ENCODE results near the gene RRP36. TPM values are rescaled to one million over a fixed set of nuclear protein-coding genes. Genes with fewer than 3 reads are reported as not detected.

RRP36 gene
- total RNA-seq, 1 experiment from 2014 or later: 133 TPM

- no peaks in the 10 kb centered on the region for H3K9me3 ChIP-seq (ENCODE audit: low read length)
- TF ChIP-seq CTCF (conservative IDR thresholded peaks at IDR 0.05; ENCODE audit: low read depth, low read length): no peak
- TF ChIP-seq EZH2 (IDR thresholded peaks at IDR 0.05; ENCODE audit: low read length, unreplicated experiment): no peak
- TF ChIP-seq EZH2phosphoT487 (IDR thresholded peaks at IDR 0.05; ENCODE audit: borderline replicate concordance, low read length): no peak
- peaks cover 15% of the 10 kb centered on the region for H3K36me3 ChIP-seq (ENCODE audit: low read depth, low read length)
- no peak for DNase-seq
- no peak overlapping the region for H2AFZ ChIP-seq (ENCODE audit: low read length)
- POLR2A ChIA-PET (ENCODE audit: unreplicated experiment): no interaction called here
- no peaks in the 10 kb centered on the region for H3K9me2 ChIP-seq (replicated peaks; ENCODE audit: low read length)
- no peaks in the 10 kb centered on the region for H4K20me1 ChIP-seq (ENCODE audit: low read length)
- CTCF ChIA-PET: no interaction called here
- no peaks in the 10 kb centered on the region for H3K4me1 ChIP-seq (ENCODE audit: insufficient read depth, low read length)
- BruUV-seq (replicated peaks): no TSS peak
- H3K27ac ChIP-seq (ENCODE audit: low read length): no peak overlapping the region
- no peak overlapping the region for H3K4me2 ChIP-seq (ENCODE audit: low read length)
- no peak overlapping the region for H3K4me3 ChIP-seq (ENCODE audit: low read length)
- H3K27me3 ChIP-seq (ENCODE audit: low read length): no peaks in the 10 kb centered on the region
- no peaks in the 10 kb centered on the region for H3K79me2 ChIP-seq (ENCODE audit: low read length)
- no peak for ATAC-seq
- intact Hi-C loops (cut with micrococcal nuclease): loop anchor here (5.0 kb wide), 1 partner anchor 136 kb away; no protein-coding TSS in a partner anchor
- H3F3A ChIP-seq (ENCODE audit: low read length, unreplicated experiment): no peaks in the 10 kb centered on the region
- no peak overlapping the region for H3K9ac ChIP-seq (ENCODE audit: low read length)
Observed at GRCh38 chr6:43005844-43006243, 15.6 kb upstream of the RRP36 start.

- no peaks in the 10 kb centered on the region for H4K20me1 ChIP-seq (ENCODE audit: low read length)
- no peak for DNase-seq
- no peak overlapping the region for H3K27ac ChIP-seq (ENCODE audit: low read length)
- no peak overlapping the region for H2AFZ ChIP-seq (ENCODE audit: low read length)
- H3K27me3 ChIP-seq (ENCODE audit: low read length): no peaks in the 10 kb centered on the region
- no peaks in the 10 kb centered on the region for H3F3A ChIP-seq (ENCODE audit: low read length, unreplicated experiment)
- peaks cover 19% of the 10 kb centered on the region for H3K36me3 ChIP-seq (ENCODE audit: low read depth, low read length)
- CTCF ChIA-PET: no interaction called here
- intact Hi-C loops (cut with micrococcal nuclease): loop anchor here (5.0 kb wide), 1 partner anchor 136 kb away; no protein-coding TSS in a partner anchor
- H3K4me1 ChIP-seq (ENCODE audit: insufficient read depth, low read length): no peaks in the 10 kb centered on the region
- H3K9ac ChIP-seq (ENCODE audit: low read length): no peak overlapping the region
- no peak overlapping the region for H3K4me3 ChIP-seq (ENCODE audit: low read length)
- no peaks in the 10 kb centered on the region for H3K79me2 ChIP-seq (ENCODE audit: low read length)
- ATAC-seq: no peak
- no peak overlapping the region for H3K4me2 ChIP-seq (ENCODE audit: low read length)
- TF ChIP-seq CTCF (conservative IDR thresholded peaks at IDR 0.05; ENCODE audit: low read depth, low read length): no peak
- TF ChIP-seq EZH2phosphoT487 (IDR thresholded peaks at IDR 0.05; ENCODE audit: borderline replicate concordance, low read length): no peak
- TF ChIP-seq EZH2 (IDR thresholded peaks at IDR 0.05; ENCODE audit: low read length, unreplicated experiment): no peak
- BruUV-seq (replicated peaks): no TSS peak
- H3K9me3 ChIP-seq (ENCODE audit: low read length): no peaks in the 10 kb centered on the region
- H3K9me2 ChIP-seq (replicated peaks; ENCODE audit: low read length): no peaks in the 10 kb centered on the region
- POLR2A ChIA-PET (ENCODE audit: unreplicated experiment): no interaction called here
Observed at GRCh38 chr6:43006251-43006650, 15.2 kb upstream of the RRP36 start.

GRCh38 chr6:43007126-43007525 lies 14.3 kb upstream of the RRP36 start:
- no TSS peak for BruUV-seq (replicated peaks)
- intact Hi-C loops (cut with micrococcal nuclease): loop anchor here (5.0 kb wide), 1 partner anchor 135 kb away; no protein-coding TSS in a partner anchor
- CTCF ChIA-PET: no interaction called here

More at GRCh38 chr6:43007126-43007525, 14.3 kb upstream of the RRP36 start:
- no peaks in the 10 kb centered on the region for H3K9me3 ChIP-seq (ENCODE audit: low read length)
- H3F3A ChIP-seq (ENCODE audit: low read length, unreplicated experiment): no peaks in the 10 kb centered on the region
- peaks cover 8% of the 10 kb centered on the region for H3K79me2 ChIP-seq (ENCODE audit: low read length)
- H3K4me2 ChIP-seq (ENCODE audit: low read length): no peak overlapping the region
- DNase-seq: no peak
- no peak overlapping the region for H3K27ac ChIP-seq (ENCODE audit: low read length)
- H3K27me3 ChIP-seq (ENCODE audit: low read length): no peaks in the 10 kb centered on the region
- H4K20me1 ChIP-seq (ENCODE audit: low read length): no peaks in the 10 kb centered on the region
- peaks cover 27% of the 10 kb centered on the region for H3K36me3 ChIP-seq (ENCODE audit: low read depth, low read length)
- H3K9ac ChIP-seq (ENCODE audit: low read length): no peak overlapping the region
- POLR2A ChIA-PET (ENCODE audit: unreplicated experiment): no interaction called here
- no peak overlapping the region for H2AFZ ChIP-seq (ENCODE audit: low read length)
- H3K4me1 ChIP-seq (ENCODE audit: insufficient read depth, low read length): peaks cover 5% of the 10 kb centered on the region
- no peak for ATAC-seq
- TF ChIP-seq CTCF (conservative IDR thresholded peaks at IDR 0.05; ENCODE audit: low read depth, low read length) (no peak), EZH2phosphoT487 (IDR thresholded peaks at IDR 0.05; ENCODE audit: borderline replicate concordance, low read length) (no peak), EZH2 (IDR thresholded peaks at IDR 0.05; ENCODE audit: low read length, unreplicated experiment) (no peak)
- H3K9me2 ChIP-seq (replicated peaks; ENCODE audit: low read length): no peaks in the 10 kb centered on the region
- no peak overlapping the region for H3K4me3 ChIP-seq (ENCODE audit: low read length)
